Measurements from ENCODE around the gene DBNL. TPM values are rescaled to one million over a fixed set of nuclear protein-coding genes. Genes with fewer than 3 reads are reported as not detected.

The DBNL gene
- total and polyA plus RNA-seq, 2 of the 13 experiments (the other 11 are each of a cell fraction or from before 2014, with no cell fraction given): 20.8 to 35.1 TPM

- TF ChIP-seq ZNF788 (CRISPR knock-in tag; IDR thresholded peaks at IDR 0.05; ENCODE audit: borderline replicate concordance): no peak
- no peak for TF ChIP-seq FOXK2 (IDR thresholded peaks at IDR 0.05)
- TF ChIP-seq, protein P1, sequence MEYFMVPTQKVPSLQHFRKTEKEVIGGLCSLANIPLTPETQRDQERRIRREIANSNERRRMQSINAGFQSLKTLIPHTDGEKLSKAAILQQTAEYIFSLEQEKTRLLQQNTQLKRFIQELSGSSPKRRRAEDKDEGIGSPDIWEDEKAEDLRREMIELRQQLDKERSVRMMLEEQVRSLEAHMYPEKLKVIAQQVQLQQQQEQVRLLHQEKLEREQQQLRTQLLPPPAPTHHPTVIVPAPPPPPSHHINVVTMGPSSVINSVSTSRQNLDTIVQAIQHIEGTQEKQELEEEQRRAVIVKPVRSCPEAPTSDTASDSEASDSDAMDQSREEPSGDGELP (IDR thresholded peaks at IDR 0.05; ENCODE audit: borderline replicate concordance, low read depth): peak; percentile 91; the same call in 1 of the 2 replicates
- peak; percentile 60 for TF ChIP-seq ZFX (CRISPR knock-in tag; IDR thresholded peaks at IDR 0.05; ENCODE audit: low read depth)
- TF ChIP-seq, protein P2, sequence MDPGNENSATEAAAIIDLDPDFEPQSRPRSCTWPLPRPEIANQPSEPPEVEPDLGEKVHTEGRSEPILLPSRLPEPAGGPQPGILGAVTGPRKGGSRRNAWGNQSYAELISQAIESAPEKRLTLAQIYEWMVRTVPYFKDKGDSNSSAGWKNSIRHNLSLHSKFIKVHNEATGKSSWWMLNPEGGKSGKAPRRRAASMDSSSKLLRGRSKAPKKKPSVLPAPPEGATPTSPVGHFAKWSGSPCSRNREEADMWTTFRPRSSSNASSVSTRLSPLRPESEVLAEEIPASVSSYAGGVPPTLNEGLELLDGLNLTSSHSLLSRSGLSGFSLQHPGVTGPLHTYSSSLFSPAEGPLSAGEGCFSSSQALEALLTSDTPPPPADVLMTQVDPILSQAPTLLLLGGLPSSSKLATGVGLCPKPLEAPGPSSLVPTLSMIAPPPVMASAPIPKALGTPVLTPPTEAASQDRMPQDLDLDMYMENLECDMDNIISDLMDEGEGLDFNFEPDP (CRISPR knock-in tag; conservative IDR thresholded peaks at IDR 0.05): no peak
- no peak for TF ChIP-seq ZNF232 (CRISPR knock-in tag; IDR thresholded peaks at IDR 0.05; ENCODE audit: borderline replicate concordance)
- no peak for TF ChIP-seq ZNF562 (CRISPR knock-in tag; IDR thresholded peaks at IDR 0.05; ENCODE audit: borderline replicate concordance)
- TF ChIP-seq, protein P3, sequence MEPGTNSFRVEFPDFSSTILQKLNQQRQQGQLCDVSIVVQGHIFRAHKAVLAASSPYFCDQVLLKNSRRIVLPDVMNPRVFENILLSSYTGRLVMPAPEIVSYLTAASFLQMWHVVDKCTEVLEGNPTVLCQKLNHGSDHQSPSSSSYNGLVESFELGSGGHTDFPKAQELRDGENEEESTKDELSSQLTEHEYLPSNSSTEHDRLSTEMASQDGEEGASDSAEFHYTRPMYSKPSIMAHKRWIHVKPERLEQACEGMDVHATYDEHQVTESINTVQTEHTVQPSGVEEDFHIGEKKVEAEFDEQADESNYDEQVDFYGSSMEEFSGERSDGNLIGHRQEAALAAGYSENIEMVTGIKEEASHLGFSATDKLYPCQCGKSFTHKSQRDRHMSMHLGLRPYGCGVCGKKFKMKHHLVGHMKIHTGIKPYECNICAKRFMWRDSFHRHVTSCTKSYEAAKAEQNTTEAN (CRISPR knock-in tag; conservative IDR thresholded peaks at IDR 0.05): no peak
- TF ChIP-seq CAMTA2 (CRISPR knock-in tag; IDR thresholded peaks at IDR 0.05; ENCODE audit: borderline replicate concordance): 0 out of 2 replicates have a peak, but pooled peaks have one; percentile 41
- TF ChIP-seq ZNF557 (CRISPR knock-in tag; IDR thresholded peaks at IDR 0.05): no peak
- TF ChIP-seq RNF2 (conservative IDR thresholded peaks at IDR 0.05; ENCODE audit: low read depth): no peak
- TF ChIP-seq KAT8 (CRISPR knock-in tag; IDR thresholded peaks at IDR 0.05): peak; percentile 79
- no peak for TF ChIP-seq IKZF1 (IDR thresholded peaks at IDR 0.05)
- no peak for TF ChIP-seq PAWR (CRISPR knock-in tag; IDR thresholded peaks at IDR 0.05; ENCODE audit: borderline replicate concordance)
- TF ChIP-seq ZNF451 (CRISPR knock-in tag; IDR thresholded peaks at IDR 0.05): no peak
- peak; percentile 76 for TF ChIP-seq FOXA3 (CRISPR knock-in tag; IDR thresholded peaks at IDR 0.05)
- TF ChIP-seq IKZF5 (CRISPR knock-in tag; IDR thresholded peaks at IDR 0.05): no peak
- TF ChIP-seq CC2D1A (CRISPR knock-in tag; IDR thresholded peaks at IDR 0.05): no peak
- no peak for TF ChIP-seq CENPT (CRISPR knock-in tag; IDR thresholded peaks at IDR 0.05; ENCODE audit: low read depth)
- TF ChIP-seq JDP2 (CRISPR knock-in tag; IDR thresholded peaks at IDR 0.05; ENCODE audit: borderline replicate concordance): no peak
- TF ChIP-seq, protein P4, sequence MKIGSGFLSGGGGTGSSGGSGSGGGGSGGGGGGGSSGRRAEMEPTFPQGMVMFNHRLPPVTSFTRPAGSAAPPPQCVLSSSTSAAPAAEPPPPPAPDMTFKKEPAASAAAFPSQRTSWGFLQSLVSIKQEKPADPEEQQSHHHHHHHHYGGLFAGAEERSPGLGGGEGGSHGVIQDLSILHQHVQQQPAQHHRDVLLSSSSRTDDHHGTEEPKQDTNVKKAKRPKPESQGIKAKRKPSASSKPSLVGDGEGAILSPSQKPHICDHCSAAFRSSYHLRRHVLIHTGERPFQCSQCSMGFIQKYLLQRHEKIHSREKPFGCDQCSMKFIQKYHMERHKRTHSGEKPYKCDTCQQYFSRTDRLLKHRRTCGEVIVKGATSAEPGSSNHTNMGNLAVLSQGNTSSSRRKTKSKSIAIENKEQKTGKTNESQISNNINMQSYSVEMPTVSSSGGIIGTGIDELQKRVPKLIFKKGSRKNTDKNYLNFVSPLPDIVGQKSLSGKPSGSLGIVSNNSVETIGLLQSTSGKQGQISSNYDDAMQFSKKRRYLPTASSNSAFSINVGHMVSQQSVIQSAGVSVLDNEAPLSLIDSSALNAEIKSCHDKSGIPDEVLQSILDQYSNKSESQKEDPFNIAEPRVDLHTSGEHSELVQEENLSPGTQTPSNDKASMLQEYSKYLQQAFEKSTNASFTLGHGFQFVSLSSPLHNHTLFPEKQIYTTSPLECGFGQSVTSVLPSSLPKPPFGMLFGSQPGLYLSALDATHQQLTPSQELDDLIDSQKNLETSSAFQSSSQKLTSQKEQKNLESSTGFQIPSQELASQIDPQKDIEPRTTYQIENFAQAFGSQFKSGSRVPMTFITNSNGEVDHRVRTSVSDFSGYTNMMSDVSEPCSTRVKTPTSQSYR (CRISPR knock-in tag; IDR thresholded peaks at IDR 0.05; ENCODE audit: borderline replicate concordance): peak; percentile 55; the same call in 1 of the 2 replicates
- no peak for TF ChIP-seq ZNF7 (CRISPR knock-in tag; IDR thresholded peaks at IDR 0.05)
These were observed 56.2 kb downstream of the DBNL start (continued) for GRCh38 chr7:44100458-44101302.
